IPS-15b (cell line): ENCODE data around the gene SORBS2.
"Not testable (repeated sequence)": the region's sequence is repeated elsewhere in the genome, so short reads cannot be mapped to it uniquely, and the experiment has no call there.

Experiments
- H3K27me3 ChIP-seq: one replicate; pipeline ENCODE4 v1.6.1; 2013; ENCODE audit warnings: low read length; ENCODE audit not compliant: control insufficient read depth, insufficient read depth
- H3K36me3 ChIP-seq: one replicate; pipeline ENCODE4 v1.6.1; 2013; ENCODE audit warnings: low read length; ENCODE audit not compliant: control insufficient read depth, insufficient read depth
- H3K4me1 ChIP-seq: one replicate; pipeline ENCODE4 v1.6.1; 2013; ENCODE audit warnings: mild to moderate bottlenecking, low read length; ENCODE audit not compliant: control insufficient read depth, insufficient read depth
- H3K4me3 ChIP-seq: one replicate; pipeline ENCODE4 v1.5.1; 2013; ENCODE audit warnings: low read depth, low read length
- H3K9ac ChIP-seq: one replicate; pipeline ENCODE4 v1.6.1; 2013; ENCODE audit warnings: low read depth, mild to moderate bottlenecking, low read length
- H3K9me3 ChIP-seq: one replicate; pipeline ENCODE4 v1.6.1; 2013; ENCODE audit warnings: mild to moderate bottlenecking, low read length; ENCODE audit not compliant: control insufficient read depth, insufficient read depth

Gene SORBS2, protein sequence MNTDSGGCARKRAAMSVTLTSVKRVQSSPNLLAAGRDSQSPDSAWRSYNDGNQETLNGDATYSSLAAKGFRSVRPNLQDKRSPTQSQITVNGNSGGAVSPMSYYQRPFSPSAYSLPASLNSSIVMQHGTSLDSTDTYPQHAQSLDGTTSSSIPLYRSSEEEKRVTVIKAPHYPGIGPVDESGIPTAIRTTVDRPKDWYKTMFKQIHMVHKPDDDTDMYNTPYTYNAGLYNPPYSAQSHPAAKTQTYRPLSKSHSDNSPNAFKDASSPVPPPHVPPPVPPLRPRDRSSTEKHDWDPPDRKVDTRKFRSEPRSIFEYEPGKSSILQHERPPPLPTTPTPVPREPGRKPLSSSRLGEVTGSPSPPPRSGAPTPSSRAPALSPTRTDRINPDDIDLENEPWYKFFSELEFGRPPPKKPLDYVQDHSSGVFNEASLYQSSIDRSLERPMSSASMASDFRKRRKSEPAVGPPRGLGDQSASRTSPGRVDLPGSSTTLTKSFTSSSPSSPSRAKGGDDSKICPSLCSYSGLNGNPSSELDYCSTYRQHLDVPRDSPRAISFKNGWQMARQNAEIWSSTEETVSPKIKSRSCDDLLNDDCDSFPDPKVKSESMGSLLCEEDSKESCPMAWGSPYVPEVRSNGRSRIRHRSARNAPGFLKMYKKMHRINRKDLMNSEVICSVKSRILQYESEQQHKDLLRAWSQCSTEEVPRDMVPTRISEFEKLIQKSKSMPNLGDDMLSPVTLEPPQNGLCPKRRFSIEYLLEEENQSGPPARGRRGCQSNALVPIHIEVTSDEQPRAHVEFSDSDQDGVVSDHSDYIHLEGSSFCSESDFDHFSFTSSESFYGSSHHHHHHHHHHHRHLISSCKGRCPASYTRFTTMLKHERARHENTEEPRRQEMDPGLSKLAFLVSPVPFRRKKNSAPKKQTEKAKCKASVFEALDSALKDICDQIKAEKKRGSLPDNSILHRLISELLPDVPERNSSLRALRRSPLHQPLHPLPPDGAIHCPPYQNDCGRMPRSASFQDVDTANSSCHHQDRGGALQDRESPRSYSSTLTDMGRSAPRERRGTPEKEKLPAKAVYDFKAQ (N-terminal part only)

DNA sequence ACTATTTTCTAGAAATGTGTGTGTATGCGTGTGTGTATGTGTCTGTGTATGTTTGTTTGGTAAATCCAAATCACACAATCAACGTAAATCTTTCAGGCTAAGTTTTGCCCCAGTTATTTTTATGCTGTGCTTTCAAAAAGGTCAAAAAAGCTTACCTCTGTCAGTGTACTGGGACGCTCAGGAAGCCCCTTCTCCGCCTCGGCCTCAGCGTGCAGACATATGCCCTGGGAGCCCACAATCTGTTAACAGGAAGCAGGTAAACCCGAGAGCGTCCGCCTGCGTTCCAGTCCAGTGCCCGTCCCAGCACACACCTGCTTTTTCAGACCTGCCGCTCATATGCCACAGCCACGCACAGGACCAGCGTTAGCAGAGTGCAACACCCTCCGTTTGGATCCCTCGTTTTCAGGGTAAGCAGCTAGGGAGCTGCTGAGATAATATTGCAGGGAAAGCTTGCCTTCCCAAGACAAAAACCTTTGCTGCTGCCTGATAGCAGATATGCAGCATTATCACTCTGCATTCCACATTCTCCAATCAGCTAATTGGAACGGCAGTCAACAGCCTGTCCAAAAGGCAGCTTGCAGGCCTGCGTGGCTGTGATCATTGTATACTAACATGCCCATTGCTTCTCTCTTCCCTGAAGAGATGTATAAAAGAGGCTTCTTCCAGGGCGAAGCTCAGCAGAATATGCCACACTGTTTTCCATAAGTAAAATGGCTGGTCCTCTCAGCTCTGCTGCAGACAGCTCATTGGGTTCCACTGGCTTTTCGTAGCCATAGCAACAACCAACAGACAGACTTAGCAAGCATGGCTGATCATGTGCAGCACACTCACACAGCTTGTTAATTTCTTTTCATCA lies at the start of gene SORBS2:
TSS of gene SORBS2 (minus strand) at position 686 of the 856 bp plus-strand sequence. CDS start 121,623 bp downstream, outside the sequence.
- Histone ChIP-seq H3K4me3 (no peak within 1 kb of the TSS), H3K9ac (no peak within 1 kb of the TSS), H3K4me1 (peaks cover 13% of the 10 kb centered on the region)

DNA sequence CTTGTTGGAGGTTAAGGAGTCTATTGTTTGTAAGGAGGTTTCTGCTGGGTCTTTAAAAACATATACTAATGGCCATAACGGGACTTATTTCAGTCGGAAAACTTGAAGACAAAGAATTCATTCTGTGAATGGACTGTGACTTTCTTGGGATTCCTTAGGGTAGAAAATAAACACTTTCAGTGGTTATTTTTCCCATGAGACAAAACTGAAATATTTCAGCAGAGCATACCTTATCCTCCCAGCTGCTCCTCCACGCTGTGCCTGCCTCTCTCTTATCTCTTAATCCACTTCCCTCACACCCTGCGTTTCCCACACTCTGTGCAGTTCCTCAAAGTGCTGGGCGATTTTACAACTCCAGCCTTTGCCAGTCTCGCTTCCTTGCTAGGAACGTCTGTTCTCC lies 47.1 kb upstream of the SORBS2 start:
- Histone ChIP-seq H3K4me3 (no peak overlapping the region), H3K9ac (no peak overlapping the region), H3K36me3 (no peaks in the 10 kb centered on the region), H3K4me1 (no peaks in the 10 kb centered on the region), H3K9me3 (peaks cover 10% of the 10 kb centered on the region), H3K27me3 (no peaks in the 10 kb centered on the region)

More for the DNA sequence above, at the start of gene SORBS2:
- Histone ChIP-seq H3K36me3 (no peaks in the 10 kb centered on the region), H3K9me3 (no peaks in the 10 kb centered on the region), H3K27me3 (no peaks in the 10 kb centered on the region)

DNA sequence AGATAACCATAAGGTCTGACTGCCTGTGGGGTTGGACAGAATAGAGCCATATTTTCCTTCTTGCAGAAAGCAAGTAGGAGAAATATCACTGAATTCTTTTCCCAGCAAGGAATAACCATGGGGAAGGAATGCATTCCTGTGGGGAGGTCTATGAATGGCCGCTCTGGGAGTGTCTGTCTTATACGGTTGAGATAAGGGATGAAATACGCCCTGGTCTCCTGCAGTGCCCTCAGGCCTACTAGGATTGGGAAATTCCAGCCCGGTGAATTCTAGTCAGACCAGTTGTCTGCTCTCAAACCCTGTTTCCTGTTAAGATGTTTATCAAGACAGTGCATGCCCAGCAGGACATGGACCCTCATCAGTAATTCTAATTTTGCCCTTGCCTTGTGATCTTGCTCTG lies 45.6 kb upstream of the SORBS2 start:
- H3K9ac ChIP-seq, H3K36me3 ChIP-seq, H3K27me3 ChIP-seq, H3K4me1 ChIP-seq, H3K4me3 ChIP-seq: not testable (repeated sequence)
- peaks cover 10% of the 10 kb centered on the region for H3K9me3 ChIP-seq

DNA sequence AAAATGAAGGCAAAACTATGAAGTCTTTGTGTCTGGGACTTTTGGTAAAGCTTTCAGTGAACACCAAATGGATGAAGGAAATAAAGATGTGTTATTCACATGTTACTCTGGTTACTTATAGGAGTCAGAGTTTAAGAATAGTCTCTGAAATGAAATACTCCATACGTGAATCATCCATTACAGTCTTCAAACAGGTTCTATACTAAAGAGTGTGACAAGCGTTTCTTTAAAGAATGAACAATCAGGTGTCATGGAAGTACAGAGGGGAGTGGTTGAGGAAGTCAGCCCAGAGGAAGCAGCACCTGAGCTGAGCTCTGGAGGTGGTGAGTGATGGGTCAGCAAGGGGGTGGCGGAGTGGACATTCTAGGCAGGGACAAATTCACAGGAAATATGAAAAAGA lies 41.8 kb upstream of the SORBS2 start:
- H3K4me1 ChIP-seq: no peaks in the 10 kb centered on the region
- H3K36me3 ChIP-seq: no peaks in the 10 kb centered on the region
- H3K27me3 ChIP-seq: no peaks in the 10 kb centered on the region
- no peak overlapping the region for H3K4me3 ChIP-seq
- no peak overlapping the region for H3K9ac ChIP-seq
- peaks cover 7% of the 10 kb centered on the region for H3K9me3 ChIP-seq

DNA sequence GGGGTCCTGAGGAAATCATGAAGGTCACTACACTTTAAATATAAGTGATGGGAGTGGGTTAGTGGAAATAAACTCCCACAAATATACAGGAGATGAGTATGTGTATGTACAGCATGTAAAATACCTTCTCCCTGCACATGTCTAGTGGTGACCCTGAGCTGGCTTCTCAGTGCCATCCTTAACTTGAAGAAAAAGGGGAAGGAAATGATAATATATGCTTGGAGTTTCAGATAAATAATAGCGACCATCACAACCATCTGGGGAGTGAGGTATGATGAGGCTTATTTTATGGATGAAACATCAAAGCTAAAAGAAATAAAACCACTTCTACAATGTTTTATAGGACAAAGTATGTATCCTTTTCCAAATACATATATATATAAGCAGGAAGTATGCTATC lies 41.0 kb upstream of the SORBS2 start:
- H3K36me3 ChIP-seq: no peaks in the 10 kb centered on the region
- H3K4me3 ChIP-seq: no peak overlapping the region
- H3K27me3 ChIP-seq: no peaks in the 10 kb centered on the region
- H3K9ac ChIP-seq: no peak overlapping the region
- no peaks in the 10 kb centered on the region for H3K4me1 ChIP-seq
- H3K9me3 ChIP-seq: peaks cover 5% of the 10 kb centered on the region

DNA sequence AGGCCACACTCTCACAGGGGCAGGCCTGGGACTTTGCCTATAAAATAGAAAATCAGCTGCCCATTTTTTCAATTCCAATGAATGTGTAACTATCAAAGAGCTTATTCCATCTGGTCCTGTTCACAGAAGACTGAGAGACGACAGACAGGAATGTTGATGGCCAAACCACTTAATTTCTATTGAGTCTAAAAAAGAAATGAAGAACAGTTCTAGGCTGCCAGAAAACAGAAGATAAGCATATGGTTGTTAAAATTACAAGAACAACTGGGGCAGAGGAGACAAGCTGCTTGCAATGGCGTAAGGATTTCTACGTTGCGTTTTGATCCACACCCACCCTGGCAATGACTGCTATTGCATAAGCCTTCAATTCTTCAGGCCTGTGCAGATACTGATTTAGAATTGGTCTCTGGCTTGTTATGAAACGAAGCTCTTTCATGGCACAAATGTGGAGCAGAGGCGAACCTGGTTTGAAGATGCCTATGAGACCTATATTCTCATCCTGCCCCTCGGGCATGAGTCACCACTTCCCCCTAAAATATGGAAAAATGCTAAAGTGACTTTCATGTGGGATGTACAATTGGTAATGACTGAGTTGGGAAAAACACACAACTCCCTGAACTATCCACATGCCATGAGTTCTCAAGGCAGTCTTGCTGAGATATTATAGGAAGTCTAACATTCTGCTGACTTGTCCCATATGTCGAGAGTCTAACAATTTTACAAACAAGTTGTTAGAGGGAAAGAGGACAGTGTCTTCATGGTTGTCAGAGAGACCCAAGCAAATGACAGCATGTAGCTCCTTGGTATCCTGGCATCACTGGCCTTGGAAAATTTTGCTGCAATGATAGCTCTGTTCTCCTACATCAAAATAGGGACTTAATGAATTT lies 37.9 kb upstream of the SORBS2 start:
- H3K9me3 ChIP-seq: no peaks in the 10 kb centered on the region
- no peak overlapping the region for H3K4me3 ChIP-seq

DNA sequence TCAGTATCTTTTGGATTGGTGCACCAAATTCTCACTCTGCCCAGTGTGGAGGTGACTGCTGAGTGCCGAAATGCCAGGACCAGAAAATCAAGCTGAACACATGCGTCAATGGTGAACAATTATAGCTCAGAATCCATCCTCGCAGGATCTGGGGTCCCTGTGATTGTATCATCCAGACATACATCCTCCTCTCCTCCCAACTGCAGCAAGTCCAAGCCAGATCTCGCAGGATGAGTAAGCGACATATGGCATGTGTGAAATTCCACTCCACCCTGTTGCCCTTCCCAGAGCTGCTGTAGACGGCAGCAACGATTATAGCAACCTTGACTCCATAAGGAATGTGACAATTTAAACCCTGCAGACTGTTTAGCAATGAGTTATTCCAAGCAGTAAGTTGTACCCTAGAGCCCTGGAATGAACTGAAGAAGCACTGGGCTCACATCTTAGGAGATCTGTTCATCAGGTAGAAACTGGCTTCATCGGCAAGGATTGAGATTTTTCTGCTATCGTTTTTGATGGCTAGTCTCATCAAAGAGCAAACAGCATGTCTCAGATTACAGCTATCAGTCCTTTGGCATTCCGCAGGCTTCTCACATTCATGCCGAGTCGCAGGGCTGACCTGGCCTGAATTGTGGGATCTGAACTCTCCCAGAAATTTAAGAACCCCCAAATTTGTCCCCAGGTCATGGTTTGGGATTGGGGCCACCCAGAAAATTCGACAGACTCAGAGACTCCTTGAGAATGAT lies 35.5 kb upstream of the SORBS2 start:
- no peak overlapping the region for H3K4me3 ChIP-seq
- no peaks in the 10 kb centered on the region for H3K27me3 ChIP-seq
- H3K4me1 ChIP-seq: no peaks in the 10 kb centered on the region
- H3K36me3 ChIP-seq: no peaks in the 10 kb centered on the region
- H3K9ac ChIP-seq: no peak overlapping the region
- H3K9me3 ChIP-seq: no peaks in the 10 kb centered on the region

More for the DNA sequence above, 37.9 kb upstream of the SORBS2 start:
- H3K9ac ChIP-seq: no peak overlapping the region
- no peaks in the 10 kb centered on the region for H3K36me3 ChIP-seq
- H3K4me1 ChIP-seq: no peaks in the 10 kb centered on the region
- H3K27me3 ChIP-seq: no peaks in the 10 kb centered on the region

DNA sequence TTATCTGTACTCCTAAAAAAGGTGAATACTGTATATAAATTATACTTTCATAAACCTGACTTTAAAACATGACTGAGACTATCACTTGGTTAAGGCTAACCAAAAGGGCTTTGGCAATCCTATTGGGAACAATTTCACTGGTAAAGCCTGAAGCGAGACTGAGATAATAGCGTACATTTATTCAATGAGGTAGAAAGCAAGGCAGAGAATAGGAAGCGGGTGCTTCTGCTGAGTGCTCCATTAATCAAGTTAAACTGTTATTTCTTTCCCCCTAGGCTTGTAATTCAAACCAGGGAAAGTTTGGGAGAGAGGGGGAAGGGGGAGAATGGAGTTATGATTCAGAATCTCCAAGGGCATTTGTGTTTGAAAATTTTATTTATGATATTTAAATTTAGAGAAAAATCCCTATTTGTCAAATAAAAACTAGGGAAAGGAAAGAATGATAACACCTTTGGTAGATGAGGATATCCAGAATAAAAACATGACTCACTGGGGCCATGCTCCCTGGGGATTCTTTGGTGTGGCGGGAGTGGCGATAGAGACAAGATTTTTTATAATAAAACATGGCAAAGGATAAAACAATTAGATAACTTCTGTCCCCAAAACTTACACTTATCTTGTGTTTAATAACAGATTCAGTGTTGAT lies 34.6 kb upstream of the SORBS2 start:
- H3K4me1 ChIP-seq: no peaks in the 10 kb centered on the region
- H3K9me3 ChIP-seq: no peaks in the 10 kb centered on the region
- no peak overlapping the region for H3K9ac ChIP-seq
- H3K4me3 ChIP-seq: no peak overlapping the region
- H3K27me3 ChIP-seq: no peaks in the 10 kb centered on the region
- no peaks in the 10 kb centered on the region for H3K36me3 ChIP-seq

DNA sequence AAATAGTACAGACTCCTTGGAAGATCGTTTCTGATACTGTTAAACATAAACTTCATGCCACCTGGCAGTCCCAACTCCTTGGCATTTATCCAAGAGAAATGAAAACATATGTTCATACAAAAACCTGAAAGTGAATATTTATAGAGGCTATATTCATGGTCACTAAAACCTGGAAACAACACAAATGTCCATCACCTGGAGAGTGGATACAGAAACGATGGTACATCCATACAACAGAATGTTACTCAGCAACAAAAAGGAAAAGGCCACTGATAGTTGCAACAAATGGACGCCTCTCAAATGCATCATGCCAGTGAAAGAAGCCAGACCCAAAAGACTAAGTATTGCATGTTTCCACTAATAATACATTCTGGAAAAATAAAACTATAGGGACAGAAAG lies 34.0 kb upstream of the SORBS2 start:
- Histone ChIP-seq H3K4me1 (no peaks in the 10 kb centered on the region), H3K9me3 (no peaks in the 10 kb centered on the region), H3K9ac (no peak overlapping the region)

DNA sequence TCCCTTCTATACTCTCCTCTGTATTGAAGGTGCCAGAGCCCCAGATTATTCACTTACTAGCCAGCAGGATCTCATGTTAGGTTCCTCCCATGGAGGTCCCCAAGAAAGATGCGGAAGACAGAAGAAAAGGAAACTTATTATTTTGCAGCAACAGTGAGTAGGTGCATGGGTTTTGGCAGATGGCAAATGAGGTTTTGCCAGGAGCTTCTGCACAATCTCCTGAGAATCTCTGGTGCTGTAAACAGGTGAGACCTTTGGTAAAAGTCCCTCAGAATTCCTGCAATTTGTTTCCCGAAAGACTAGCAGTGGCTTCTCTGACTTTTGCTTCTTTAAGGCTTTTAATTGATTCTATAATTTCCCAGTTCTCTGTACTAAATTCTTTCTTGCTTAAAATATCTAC lies 29.5 kb upstream of the SORBS2 start:
- Histone ChIP-seq H3K9me3 (no peaks in the 10 kb centered on the region), H3K4me1 (peaks cover 37% of the 10 kb centered on the region), H3K36me3 (no peaks in the 10 kb centered on the region), H3K9ac (no peak overlapping the region), H3K27me3 (no peaks in the 10 kb centered on the region), H3K4me3 (no peak overlapping the region)

More for the DNA sequence above, 34.0 kb upstream of the SORBS2 start:
- Histone ChIP-seq H3K36me3 (no peaks in the 10 kb centered on the region), H3K27me3 (no peaks in the 10 kb centered on the region), H3K4me3 (no peak overlapping the region)
